ENCODE data around the gene IRAG1.

Gene IRAG1

GRCh38 chr11:10663990-10664389 lies 29.6 kb downstream of the IRAG1 start:
- ATAC-seq (no peak), DNase-seq (no peak)
- Mint-ChIP-seq H3K27ac (no peak overlapping the region), H3K36me3 (ENCODE audit: low read depth) (no peaks in the 10 kb centered on the region), H3K4me1 (peaks cover 10% of the 10 kb centered on the region), H3K4me3 (no peak overlapping the region), H3K9me3 (no peaks in the 10 kb centered on the region), H3K27me3 (peaks cover 2% of the 10 kb centered on the region)

GRCh38 chr11:10663365-10663764 lies 30.2 kb downstream of the IRAG1 start:
- peaks cover 2% of the 10 kb centered on the region for H3K27me3 Mint-ChIP-seq
- H3K36me3 Mint-ChIP-seq (ENCODE audit: low read depth) = no peaks in the 10 kb centered on the region
- no peak overlapping the region for H3K4me3 Mint-ChIP-seq
- no peak overlapping the region for H3K27ac Mint-ChIP-seq
- DNase-seq = no peak
- H3K4me1 Mint-ChIP-seq = peaks cover 15% of the 10 kb centered on the region
- no peak for ATAC-seq
- H3K9me3 Mint-ChIP-seq = no peaks in the 10 kb centered on the region

- H3K9me3 Mint-ChIP-seq = no peaks in the 10 kb centered on the region
- no peaks in the 10 kb centered on the region for H3K36me3 Mint-ChIP-seq (ENCODE audit: low read depth)
- DNase-seq = no peak
- H3K27me3 Mint-ChIP-seq = peaks cover 2% of the 10 kb centered on the region
- no peak overlapping the region for H3K4me3 Mint-ChIP-seq
- H3K4me1 Mint-ChIP-seq = peaks cover 33% of the 10 kb centered on the region
- no peak overlapping the region for H3K27ac Mint-ChIP-seq
- no peak for ATAC-seq
Observed at GRCh38 chr11:10660323-10660722, 33.2 kb downstream of the IRAG1 start.

- Mint-ChIP-seq H3K9me3 (no peaks in the 10 kb centered on the region), H3K36me3 (ENCODE audit: low read depth) (no peaks in the 10 kb centered on the region), H3K27me3 (peaks cover 2% of the 10 kb centered on the region), H3K27ac (no peak overlapping the region), H3K4me3 (no peak overlapping the region), H3K4me1 (peaks cover 36% of the 10 kb centered on the region)
- DNase-seq = no peak
- peak; percentile 64 for ATAC-seq
Observed at GRCh38 chr11:10659339-10660216, 34.0 kb downstream of the IRAG1 start.

- H3K4me1 Mint-ChIP-seq = peaks cover 40% of the 10 kb centered on the region
- ATAC-seq = no peak
- no peaks in the 10 kb centered on the region for H3K9me3 Mint-ChIP-seq
- peaks cover 3% of the 10 kb centered on the region for H3K27me3 Mint-ChIP-seq
- no peak overlapping the region for H3K4me3 Mint-ChIP-seq
- no peaks in the 10 kb centered on the region for H3K36me3 Mint-ChIP-seq (ENCODE audit: low read depth)
- no peak overlapping the region for H3K27ac Mint-ChIP-seq
- DNase-seq = no peak
Observed at GRCh38 chr11:10658621-10659338, 34.8 kb downstream of the IRAG1 start.

GRCh38 chr11:10657308-10658271 lies 36.0 kb downstream of the IRAG1 start:
- Mint-ChIP-seq H3K9me3 (no peaks in the 10 kb centered on the region), H3K4me1 (peaks cover 40% of the 10 kb centered on the region), H3K36me3 (ENCODE audit: low read depth) (no peaks in the 10 kb centered on the region), H3K27ac (peak overlapping the region; percentile 62), H3K27me3 (peaks cover 3% of the 10 kb centered on the region), H3K4me3 (peak overlapping the region; percentile 69)
- DNase-seq (peak; percentile 12), ATAC-seq (peak; percentile 72)

GRCh38 chr11:10655943-10656576 lies 37.5 kb downstream of the IRAG1 start:
- Mint-ChIP-seq H3K4me3 (no peak overlapping the region), H3K27me3 (peaks cover 3% of the 10 kb centered on the region), H3K36me3 (ENCODE audit: low read depth) (no peaks in the 10 kb centered on the region), H3K27ac (no peak overlapping the region), H3K4me1 (peaks cover 40% of the 10 kb centered on the region), H3K9me3 (no peaks in the 10 kb centered on the region)
- ATAC-seq (no peak), DNase-seq (no peak)

GRCh38 chr11:10655227-10655626 lies 38.3 kb downstream of the IRAG1 start:
- Mint-ChIP-seq H3K36me3 (ENCODE audit: low read depth) (no peaks in the 10 kb centered on the region), H3K4me1 (peaks cover 40% of the 10 kb centered on the region), H3K27me3 (peaks cover 3% of the 10 kb centered on the region), H3K4me3 (no peak overlapping the region), H3K27ac (no peak overlapping the region), H3K9me3 (no peaks in the 10 kb centered on the region)
- no peak for ATAC-seq
- DNase-seq = no peak

- ATAC-seq (no peak), DNase-seq (no peak)
- H3K27me3 Mint-ChIP-seq = peaks cover 3% of the 10 kb centered on the region
- no peak overlapping the region for H3K4me3 Mint-ChIP-seq
- no peak overlapping the region for H3K27ac Mint-ChIP-seq
- H3K9me3 Mint-ChIP-seq = no peaks in the 10 kb centered on the region
- H3K4me1 Mint-ChIP-seq = peaks cover 38% of the 10 kb centered on the region
- no peaks in the 10 kb centered on the region for H3K36me3 Mint-ChIP-seq (ENCODE audit: low read depth)
Observed at GRCh38 chr11:10654811-10655150, 38.8 kb downstream of the IRAG1 start.

- H3K27me3 Mint-ChIP-seq = peaks cover 3% of the 10 kb centered on the region
- H3K27ac Mint-ChIP-seq = no peak overlapping the region
- ATAC-seq (peak; percentile 50), DNase-seq (peak; percentile 23)
- peaks cover 32% of the 10 kb centered on the region for H3K4me1 Mint-ChIP-seq
- H3K9me3 Mint-ChIP-seq = no peaks in the 10 kb centered on the region
- H3K36me3 Mint-ChIP-seq (ENCODE audit: low read depth) = no peaks in the 10 kb centered on the region
- H3K4me3 Mint-ChIP-seq = no peak overlapping the region
Observed at GRCh38 chr11:10653946-10654810, 39.4 kb downstream of the IRAG1 start.

- ATAC-seq = no peak
- no peak overlapping the region for H3K27ac Mint-ChIP-seq
- no peaks in the 10 kb centered on the region for H3K9me3 Mint-ChIP-seq
- DNase-seq = no peak
- peaks cover 24% of the 10 kb centered on the region for H3K4me1 Mint-ChIP-seq
- no peak overlapping the region for H3K4me3 Mint-ChIP-seq
- no peaks in the 10 kb centered on the region for H3K36me3 Mint-ChIP-seq (ENCODE audit: low read depth)
- H3K27me3 Mint-ChIP-seq = peaks cover 3% of the 10 kb centered on the region
Observed at GRCh38 chr11:10653261-10653660, 40.3 kb downstream of the IRAG1 start.

- Mint-ChIP-seq H3K4me1 (peaks cover 9% of the 10 kb centered on the region), H3K36me3 (ENCODE audit: low read depth) (no peaks in the 10 kb centered on the region), H3K4me3 (no peak overlapping the region), H3K9me3 (no peaks in the 10 kb centered on the region), H3K27ac (no peak overlapping the region), H3K27me3 (peaks cover 3% of the 10 kb centered on the region)
- ATAC-seq = no peak
- no peak for DNase-seq
Observed at GRCh38 chr11:10651656-10652361, 41.7 kb downstream of the IRAG1 start.

GRCh38 chr11:10650630-10651029 lies 42.9 kb downstream of the IRAG1 start:
- H3K36me3 Mint-ChIP-seq (ENCODE audit: low read depth) = no peaks in the 10 kb centered on the region
- peaks cover 7% of the 10 kb centered on the region for H3K4me1 Mint-ChIP-seq
- H3K4me3 Mint-ChIP-seq = no peak overlapping the region
- DNase-seq (no peak), ATAC-seq (no peak)
- no peaks in the 10 kb centered on the region for H3K9me3 Mint-ChIP-seq
- H3K27ac Mint-ChIP-seq = no peak overlapping the region
- peaks cover 2% of the 10 kb centered on the region for H3K27me3 Mint-ChIP-seq

Measured in activated naive CD8-positive, alpha-beta T cell treated with anti-CD3 and anti-CD28 coated beads, Interleukin-2, amount 50 U/mL, for 24 hours (primary cell).